ENCODE results near the gene DBH.

- TF ChIP-seq CTCF (IDR thresholded peaks at IDR 0.05; ENCODE audit: insufficient read depth, low read length, poor library complexity, severe bottlenecking) (no peak), EZH2phosphoT487 (conservative IDR thresholded peaks at IDR 0.05; ENCODE audit: low read length) (no peak)
Observed at GRCh38 chr9:133706307-133707050, 70.3 kb downstream of the DBH start.
